ENCODE data around the gene DPYSL5.

DNA sequence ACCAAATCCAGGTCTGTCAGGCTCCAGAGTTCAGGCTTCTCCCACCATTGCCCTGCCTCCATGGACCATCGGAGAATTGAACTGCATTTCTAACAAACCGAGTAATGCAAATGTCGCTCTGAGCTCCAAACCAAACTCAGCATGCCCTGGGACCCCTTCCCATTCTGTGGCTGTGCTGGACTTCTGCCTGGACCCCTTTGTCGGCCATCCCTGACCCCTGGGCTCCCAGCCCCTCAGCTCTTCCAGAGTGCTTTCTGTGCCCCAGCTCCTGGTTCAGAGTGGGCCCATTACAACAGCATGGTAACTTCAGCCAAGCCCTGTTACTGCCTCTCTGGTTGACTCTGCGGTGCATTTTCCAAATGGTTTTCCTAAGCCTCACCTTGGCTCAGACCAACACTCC lies 67.4 kb downstream of the DPYSL5 start:
- TF ChIP-seq, protein P1, sequence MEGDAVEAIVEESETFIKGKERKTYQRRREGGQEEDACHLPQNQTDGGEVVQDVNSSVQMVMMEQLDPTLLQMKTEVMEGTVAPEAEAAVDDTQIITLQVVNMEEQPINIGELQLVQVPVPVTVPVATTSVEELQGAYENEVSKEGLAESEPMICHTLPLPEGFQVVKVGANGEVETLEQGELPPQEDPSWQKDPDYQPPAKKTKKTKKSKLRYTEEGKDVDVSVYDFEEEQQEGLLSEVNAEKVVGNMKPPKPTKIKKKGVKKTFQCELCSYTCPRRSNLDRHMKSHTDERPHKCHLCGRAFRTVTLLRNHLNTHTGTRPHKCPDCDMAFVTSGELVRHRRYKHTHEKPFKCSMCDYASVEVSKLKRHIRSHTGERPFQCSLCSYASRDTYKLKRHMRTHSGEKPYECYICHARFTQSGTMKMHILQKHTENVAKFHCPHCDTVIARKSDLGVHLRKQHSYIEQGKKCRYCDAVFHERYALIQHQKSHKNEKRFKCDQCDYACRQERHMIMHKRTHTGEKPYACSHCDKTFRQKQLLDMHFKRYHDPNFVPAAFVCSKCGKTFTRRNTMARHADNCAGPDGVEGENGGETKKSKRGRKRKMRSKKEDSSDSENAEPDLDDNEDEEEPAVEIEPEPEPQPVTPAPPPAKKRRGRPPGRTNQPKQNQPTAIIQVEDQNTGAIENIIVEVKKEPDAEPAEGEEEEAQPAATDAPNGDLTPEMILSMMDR (conservative IDR thresholded peaks at IDR 0.05; ENCODE audit: low read length): no peak
- TF ChIP-seq EZH2phosphoT487 (IDR thresholded peaks at IDR 0.05; ENCODE audit: borderline replicate concordance): no peak
